ENCODE data around the gene ASPA.
"Not testable (repeated sequence)": the region's sequence is repeated elsewhere in the genome, so short reads cannot be mapped to it uniquely, and the experiment has no call there.

The ASPA gene

DNA sequence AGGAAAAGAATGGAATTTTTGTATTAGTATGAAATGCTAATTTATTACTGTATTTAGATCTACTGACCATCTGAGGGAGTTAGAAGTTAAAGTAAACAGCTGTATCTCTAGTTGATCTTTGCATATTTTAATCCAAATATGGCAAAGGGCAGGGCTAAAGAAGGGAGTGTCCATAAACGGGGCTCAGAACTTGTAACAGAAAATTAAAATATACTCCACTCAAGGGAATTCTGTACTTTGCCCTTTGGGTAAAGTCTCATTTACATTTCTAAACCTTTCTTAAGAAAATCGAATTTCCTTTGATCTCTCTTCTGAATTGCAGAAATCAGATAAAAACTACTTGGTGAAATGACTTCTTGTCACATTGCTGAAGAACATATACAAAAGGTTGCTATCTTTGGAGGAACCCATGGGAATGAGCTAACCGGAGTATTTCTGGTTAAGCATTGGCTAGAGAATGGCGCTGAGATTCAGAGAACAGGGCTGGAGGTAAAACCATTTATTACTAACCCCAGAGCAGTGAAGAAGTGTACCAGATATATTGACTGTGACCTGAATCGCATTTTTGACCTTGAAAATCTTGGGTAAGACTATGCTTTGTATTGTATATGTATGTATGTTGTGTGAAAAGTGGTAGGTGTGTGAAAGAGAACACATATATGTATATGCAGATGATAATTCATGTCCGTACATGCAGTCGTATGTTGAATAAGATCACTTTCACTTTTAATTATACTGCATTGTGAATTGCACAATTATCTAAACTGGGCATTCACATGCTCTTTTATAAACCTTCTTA, at the start of gene ASPA:
Gene ASPA, plus strand, starts transcription at position 186 of the 799 bp plus-strand sequence. Its CDS starts 163 bp downstream, at position 349.
- Histone ChIP-seq H3K9me3 (ENCODE audit: control insufficient read depth, low read length) (no peaks in the 10 kb centered on the region), H3K4me2 (ENCODE audit: low read length) (peak within 1 kb of the TSS; percentile 44), H3K36me3 (ENCODE audit: control insufficient read depth, insufficient read depth, low read length) (no peaks in the 10 kb centered on the region), H3K79me2 (no peaks in the 10 kb centered on the region), H3K27ac (peak within 1 kb of the TSS; percentile 50), H3K4me1 (peaks cover 16% of the 10 kb centered on the region), H3K4me3 (ENCODE audit: low read depth, low read length) (peak within 1 kb of the TSS; percentile 32), H3K27me3 (ENCODE audit: control insufficient read depth, insufficient read depth, low read length) (no peaks in the 10 kb centered on the region), H3K9ac (no peak within 1 kb of the TSS), H2AFZ (peak within 1 kb of the TSS; percentile 34)
- no peak for TF ChIP-seq CTCF (IDR thresholded peaks at IDR 0.05)

GRCh38 chr17:3433215-3433614, 42.6 kb upstream of the ASPA start:
- not testable (repeated sequence) for H3K27ac ChIP-seq; H3K9ac ChIP-seq; H3K4me2 ChIP-seq (ENCODE audit: low read length); H3K4me3 ChIP-seq (ENCODE audit: low read depth, low read length); H3K4me1 ChIP-seq; H3K9me3 ChIP-seq (ENCODE audit: control insufficient read depth, low read length); H3K79me2 ChIP-seq; H2AFZ ChIP-seq; H3K36me3 ChIP-seq (ENCODE audit: control insufficient read depth, insufficient read depth, low read length); H3K27me3 ChIP-seq (ENCODE audit: control insufficient read depth, insufficient read depth, low read length)

- TF ChIP-seq CTCF (IDR thresholded peaks at IDR 0.05): no peak
- H3K4me3 ChIP-seq (ENCODE audit: low read depth, low read length): no peak within 1 kb of the TSS
- H3K4me1 ChIP-seq: no peaks in the 10 kb centered on the region
- no peaks in the 10 kb centered on the region for H3K36me3 ChIP-seq (ENCODE audit: control insufficient read depth, insufficient read depth, low read length)
- no peaks in the 10 kb centered on the region for H3K27me3 ChIP-seq (ENCODE audit: control insufficient read depth, insufficient read depth, low read length)
- H3K27ac ChIP-seq: no peak within 1 kb of the TSS
- no peak within 1 kb of the TSS for H2AFZ ChIP-seq
- H3K9me3 ChIP-seq (ENCODE audit: control insufficient read depth, low read length): no peaks in the 10 kb centered on the region
- no peak within 1 kb of the TSS for H3K9ac ChIP-seq
- H3K4me2 ChIP-seq (ENCODE audit: low read length): no peak within 1 kb of the TSS
- H3K79me2 ChIP-seq: no peaks in the 10 kb centered on the region
These were observed 42.1 kb upstream of the ASPA start, which contains the start of gene OR1E2 for GRCh38 chr17:3433741-3434140. OR1E2 (minus strand) TSS chr17:3433841; CDS start chr17:3433841, 0 bp downstream.

GRCh38 chr17:3438368-3438767, 37.4 kb upstream of the ASPA start:
- H3K27ac ChIP-seq: no peak overlapping the region
- no peak for TF ChIP-seq CTCF (IDR thresholded peaks at IDR 0.05)
- no peaks in the 10 kb centered on the region for H3K79me2 ChIP-seq
- H2AFZ ChIP-seq: no peak overlapping the region
- H3K27me3 ChIP-seq (ENCODE audit: control insufficient read depth, insufficient read depth, low read length): no peaks in the 10 kb centered on the region
- no peaks in the 10 kb centered on the region for H3K36me3 ChIP-seq (ENCODE audit: control insufficient read depth, insufficient read depth, low read length)
- H3K9ac ChIP-seq: no peak overlapping the region
- H3K4me1 ChIP-seq: no peaks in the 10 kb centered on the region
- no peaks in the 10 kb centered on the region for H3K9me3 ChIP-seq (ENCODE audit: control insufficient read depth, low read length)
- H3K4me3 ChIP-seq (ENCODE audit: low read depth, low read length): no peak overlapping the region
- H3K4me2 ChIP-seq (ENCODE audit: low read length): no peak overlapping the region

DNA sequence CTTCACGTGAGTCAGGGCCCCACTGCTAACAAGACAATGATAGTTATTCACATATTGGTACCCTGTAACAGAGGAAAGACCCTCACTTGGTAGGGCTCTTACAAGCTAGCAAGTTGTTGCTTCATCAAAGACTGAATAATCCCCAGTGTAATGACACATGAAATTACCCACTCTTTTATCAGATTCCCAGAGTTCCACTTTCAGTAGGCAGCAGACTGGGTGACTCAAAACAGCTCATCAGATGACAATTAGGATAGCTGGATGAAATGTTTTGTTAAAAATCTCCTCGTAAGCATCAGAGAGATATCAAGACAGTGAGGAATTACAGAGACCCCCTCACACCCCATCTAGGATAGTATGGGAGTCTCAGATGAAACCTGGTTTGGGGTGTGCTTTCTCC, 35.3 kb upstream of the ASPA start:
- no peak overlapping the region for H3K27ac ChIP-seq
- H2AFZ ChIP-seq: no peak overlapping the region
- TF ChIP-seq CTCF (IDR thresholded peaks at IDR 0.05): no peak
- no peaks in the 10 kb centered on the region for H3K27me3 ChIP-seq (ENCODE audit: control insufficient read depth, insufficient read depth, low read length)
- no peaks in the 10 kb centered on the region for H3K9me3 ChIP-seq (ENCODE audit: control insufficient read depth, low read length)
- no peaks in the 10 kb centered on the region for H3K36me3 ChIP-seq (ENCODE audit: control insufficient read depth, insufficient read depth, low read length)
- H3K4me3 ChIP-seq (ENCODE audit: low read depth, low read length): no peak overlapping the region
- H3K9ac ChIP-seq: no peak overlapping the region
- no peaks in the 10 kb centered on the region for H3K4me1 ChIP-seq
- H3K4me2 ChIP-seq (ENCODE audit: low read length): no peak overlapping the region
- no peaks in the 10 kb centered on the region for H3K79me2 ChIP-seq

Data from parathyroid adenoma (tissue), 2 donors.